8988T (cell line): Measurements from ENCODE around the gene OGFOD2.
"Not testable (repeated sequence)": the region's sequence is repeated elsewhere in the genome, so short reads cannot be mapped to it uniquely, and the experiment has no call there.

Source experiments
- DNase-seq: peaks from one replicate; pipeline ENCODE4 v3.0.0; 2011

The OGFOD2 gene

GRCh38 chr12:123006977-123007376 lies 31.9 kb downstream of the OGFOD2 start:
- DNase-seq: no peak

- DNase-seq: no peak
Measured at GRCh38 chr12:123010110-123010509, 35.1 kb downstream of the OGFOD2 start.

GRCh38 chr12:123010681-123011080 lies 35.6 kb downstream of the OGFOD2 start:
- DNase-seq: no peak

GRCh38 chr12:123011701-123012100 lies 36.7 kb downstream of the OGFOD2 start:
- no peak for DNase-seq

- no peak for DNase-seq
Measured at GRCh38 chr12:123013185-123014095, 38.4 kb downstream of the OGFOD2 start.

GRCh38 chr12:123014473-123014872 lies 39.4 kb downstream of the OGFOD2 start:
- not testable (repeated sequence) for DNase-seq

- no peak for DNase-seq
Measured at GRCh38 chr12:123017753-123018152, 42.7 kb downstream of the OGFOD2 start.

GRCh38 chr12:123019841-123020138 lies 44.7 kb downstream of the OGFOD2 start:
- DNase-seq: no peak

GRCh38 chr12:123021688-123022604 lies 46.9 kb downstream of the OGFOD2 start:
- DNase-seq: no peak

GRCh38 chr12:123022846-123023245 lies 47.8 kb downstream of the OGFOD2 start:
- no peak for DNase-seq

GRCh38 chr12:123024819-123025391 lies 49.9 kb downstream of the OGFOD2 start:
- DNase-seq: no peak

- DNase-seq: no peak
Measured at GRCh38 chr12:123026094-123026853, 51.2 kb downstream of the OGFOD2 start.

- DNase-seq: no peak
Measured at GRCh38 chr12:123027726-123028445, 52.8 kb downstream of the OGFOD2 start.

- no peak for DNase-seq
Measured at GRCh38 chr12:123028475-123028874, 53.4 kb downstream of the OGFOD2 start.

- no peak for DNase-seq
Measured at GRCh38 chr12:123029550-123029949, 54.5 kb downstream of the OGFOD2 start.
